HG02759 (cell line): ENCODE measurements around the gene KRTAP8-1.
A peak's percentile ranks its signal among the peaks of the same experiment; 100 is the strongest.

ENCODE experiments used
- ATAC-seq: cut with Tn5 transposase; IDR thresholded peaks from one replicate; pipeline ENCODE4 v1.9.1; 2021; ENCODE audit warnings: mild to moderate bottlenecking, moderate library complexity; ENCODE audit not compliant: unreplicated experiment

KRTAP8-1 gene, protein sequence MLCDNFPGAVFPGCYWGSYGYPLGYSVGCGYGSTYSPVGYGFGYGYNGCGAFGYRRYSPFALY

DNA sequence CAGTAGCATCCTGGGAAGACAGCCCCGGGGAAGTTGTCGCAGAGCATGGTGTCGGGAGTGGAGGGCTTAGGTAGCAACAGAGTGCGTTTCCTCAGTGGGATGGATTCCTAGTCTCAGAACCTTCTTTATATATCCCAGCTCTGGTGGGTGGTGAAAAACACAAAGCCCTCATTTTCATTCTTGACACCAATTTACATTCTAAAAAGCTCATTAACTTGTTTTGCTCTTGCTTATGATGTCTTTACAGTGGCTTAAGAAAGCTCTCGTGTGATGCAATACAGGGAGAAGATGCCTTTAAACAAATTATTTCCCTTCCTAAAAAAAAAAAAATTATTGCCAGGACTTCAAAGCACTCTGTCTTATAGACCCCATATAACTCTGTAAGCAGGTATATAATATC, at the start of gene KRTAP8-1:
Gene KRTAP8-1 (minus strand): TSS at position 101 of the 400 bp plus-strand sequence. CDS start 54 bp downstream, at position 47.
- ATAC-seq = no peak

DNA sequence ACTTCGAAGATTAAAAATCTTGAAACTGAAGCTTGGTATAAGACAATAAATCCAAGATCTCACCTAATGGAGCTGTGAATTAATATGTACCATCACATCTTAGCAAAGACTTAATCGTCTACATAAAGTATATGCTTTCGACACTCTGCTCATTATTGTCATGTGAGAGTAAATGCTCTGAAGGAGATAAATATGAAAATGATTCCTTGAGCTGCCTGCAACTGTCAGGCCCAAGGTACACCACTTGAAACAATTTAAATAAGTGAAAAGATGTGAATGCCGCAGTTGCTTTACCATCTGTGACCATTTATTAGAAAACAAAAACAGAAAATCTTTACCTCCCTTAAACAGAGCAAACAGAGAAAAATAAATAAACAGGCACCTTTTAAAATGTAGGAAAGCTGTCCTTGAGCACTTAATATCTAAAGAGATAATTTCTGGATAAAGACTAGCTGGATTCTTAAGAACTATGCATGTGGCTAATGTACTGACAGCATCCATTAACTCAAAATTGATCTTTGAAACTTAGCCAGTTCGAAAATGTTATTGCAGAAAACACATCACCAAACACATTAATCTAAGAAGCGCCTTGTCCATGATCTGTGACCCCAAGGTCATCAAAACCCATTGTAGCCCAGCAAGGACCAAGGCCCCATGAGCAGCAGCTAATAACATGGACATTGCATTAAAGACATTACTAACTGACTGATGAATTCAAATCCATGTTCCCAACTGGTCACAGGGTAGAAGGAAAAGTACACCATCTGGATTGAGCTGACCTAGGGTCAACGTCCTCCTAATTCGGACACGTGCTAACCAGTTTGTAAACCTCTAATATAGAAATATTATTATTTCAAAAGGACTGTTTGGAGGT, 34.8 kb upstream of the KRTAP8-1 start:
- no peak for ATAC-seq

DNA sequence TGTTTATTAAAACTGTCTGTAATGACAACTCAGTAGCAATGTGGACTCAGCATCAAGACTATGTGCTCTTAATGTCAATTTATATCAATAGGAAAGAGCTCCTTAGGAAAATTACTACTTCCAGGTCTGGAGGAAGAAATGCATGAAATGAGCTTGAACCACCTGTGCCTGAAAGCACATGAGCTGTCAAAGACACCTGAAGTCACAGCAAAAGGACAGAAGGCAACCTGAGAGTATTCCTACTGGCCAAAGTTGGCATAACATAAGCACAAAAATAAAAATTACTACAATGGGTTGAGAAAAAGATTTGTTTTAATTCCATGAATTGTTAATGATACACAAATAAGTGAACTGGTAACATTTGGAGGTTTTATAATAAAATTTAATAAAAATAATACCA, 29.9 kb upstream of the KRTAP8-1 start:
- no peak for ATAC-seq

DNA sequence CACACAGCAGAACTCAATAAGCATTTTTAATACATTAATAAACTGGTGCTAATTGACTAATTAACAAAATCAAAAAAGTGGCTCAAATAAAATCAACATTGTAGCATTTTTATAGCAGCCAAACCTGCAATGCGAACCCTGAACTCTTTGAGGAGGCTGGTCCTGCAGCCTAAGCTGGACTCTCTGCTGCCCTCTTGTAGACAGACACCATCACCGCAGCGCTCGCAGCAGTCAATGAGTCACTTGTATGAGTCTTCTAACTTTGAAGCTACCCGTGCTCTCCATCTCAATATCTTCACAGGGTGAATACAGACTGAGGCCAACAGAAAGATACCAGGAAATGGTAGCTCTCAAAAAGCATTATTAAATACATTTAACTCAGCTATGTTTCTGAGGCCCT, 26.2 kb upstream of the KRTAP8-1 start:
- ATAC-seq = no peak

DNA sequence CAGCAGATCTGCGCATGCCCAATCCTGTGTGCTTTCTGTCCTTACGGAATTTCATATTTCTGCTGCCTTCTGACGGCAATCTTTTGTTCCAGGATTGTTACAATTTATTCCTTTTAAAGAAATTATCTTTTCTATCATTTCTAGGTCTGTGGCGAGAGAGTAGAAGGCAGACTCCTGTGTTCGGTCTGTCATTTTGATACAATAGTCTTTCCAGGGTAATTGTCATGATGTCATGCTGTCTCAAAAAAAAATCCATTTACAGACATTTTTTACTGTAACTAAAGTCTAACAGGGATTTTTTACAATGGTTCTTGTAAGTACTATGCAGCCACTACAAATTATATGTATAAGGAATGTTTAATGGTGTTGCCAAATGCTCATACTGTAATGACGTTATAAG, 25.5 kb upstream of the KRTAP8-1 start:
- ATAC-seq = no peak

DNA sequence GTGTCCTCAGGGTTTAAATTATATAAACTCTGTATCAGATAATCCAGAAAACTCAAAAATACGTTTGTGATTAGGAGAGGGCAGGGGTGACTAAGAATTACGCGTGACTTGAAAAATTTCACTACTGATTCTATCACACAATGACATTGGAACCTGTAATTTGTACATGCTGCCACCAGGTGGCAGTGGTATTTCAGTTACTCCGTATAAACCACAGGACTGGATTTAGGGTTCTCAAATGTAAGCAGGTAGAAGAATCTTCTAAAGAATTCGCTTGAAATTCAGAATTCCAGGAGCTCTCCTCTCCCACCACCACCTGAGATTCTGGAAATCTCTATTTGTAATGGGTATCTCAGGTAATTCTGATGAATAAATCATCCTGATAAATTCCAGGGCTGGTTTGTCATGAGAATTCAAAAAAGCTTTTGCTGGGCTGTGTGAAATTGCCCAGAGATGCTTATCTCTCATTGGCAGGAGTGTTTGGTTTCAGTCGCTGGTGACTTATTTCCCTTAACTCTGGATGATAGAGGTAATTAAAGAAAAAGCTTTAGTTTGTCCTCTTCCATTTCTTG, 18.2 kb upstream of the KRTAP8-1 start:
- peak; percentile 62 for ATAC-seq

DNA sequence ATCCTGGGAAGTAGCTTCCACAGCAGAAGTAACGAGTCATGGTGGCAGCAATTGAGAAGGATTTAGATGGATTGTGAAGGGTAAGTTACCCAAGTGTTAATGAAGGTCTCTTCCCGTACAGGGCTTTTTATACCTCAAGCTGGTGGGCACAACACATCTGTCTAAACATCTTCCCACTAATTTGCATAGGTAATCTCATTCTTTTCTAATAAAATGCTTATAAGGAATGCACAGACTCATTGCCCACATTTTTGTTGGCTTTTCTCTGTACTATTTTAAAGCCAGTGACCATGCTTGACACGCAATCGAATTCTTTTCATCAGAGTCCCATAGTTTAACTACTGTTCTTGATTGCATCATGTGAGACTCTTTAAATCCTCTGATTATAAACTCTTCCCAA, 16.6 kb upstream of the KRTAP8-1 start, which contains the start of gene KRTAP7-1:
Gene KRTAP7-1 (minus strand): TSS at position 101 of the 400 bp plus-strand sequence. CDS start 61 bp downstream, at position 40.
- no peak for ATAC-seq

DNA sequence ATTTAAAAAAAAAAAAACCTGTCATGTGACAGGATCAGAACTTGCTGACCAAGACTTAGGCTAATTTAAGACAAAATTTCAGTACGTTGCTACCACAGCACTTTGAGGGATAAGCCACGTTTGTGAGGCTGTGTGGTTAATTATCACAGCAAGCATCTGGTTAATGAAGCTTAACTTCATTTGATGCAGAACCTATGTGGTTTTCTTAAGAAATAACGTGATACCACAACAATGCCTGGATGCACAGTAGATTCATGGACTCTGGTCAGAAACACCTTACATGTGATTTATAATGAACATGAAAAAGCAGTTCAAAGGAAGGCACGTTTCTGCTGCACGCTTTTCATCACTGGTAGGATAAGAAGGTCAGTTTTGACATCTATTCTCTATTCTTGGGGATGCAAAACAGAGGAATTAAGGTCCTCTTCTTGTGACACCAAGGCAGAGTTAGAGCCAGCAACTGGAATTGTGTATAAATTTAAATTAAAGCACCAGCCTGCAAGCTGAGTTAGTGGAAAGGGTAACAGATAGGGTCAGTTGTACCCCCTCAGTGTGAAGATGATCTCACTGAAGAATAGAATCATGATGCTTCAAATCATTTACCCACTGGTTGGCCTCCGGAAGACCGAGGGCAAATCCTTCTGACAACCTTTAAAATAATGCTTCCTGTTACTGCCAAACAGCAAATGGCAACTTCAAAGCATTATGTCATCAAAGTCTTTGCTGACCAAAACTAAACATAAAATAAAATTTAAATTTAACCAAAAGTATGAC, 6.0 kb upstream of the KRTAP8-1 start:
- ATAC-seq = no peak

DNA sequence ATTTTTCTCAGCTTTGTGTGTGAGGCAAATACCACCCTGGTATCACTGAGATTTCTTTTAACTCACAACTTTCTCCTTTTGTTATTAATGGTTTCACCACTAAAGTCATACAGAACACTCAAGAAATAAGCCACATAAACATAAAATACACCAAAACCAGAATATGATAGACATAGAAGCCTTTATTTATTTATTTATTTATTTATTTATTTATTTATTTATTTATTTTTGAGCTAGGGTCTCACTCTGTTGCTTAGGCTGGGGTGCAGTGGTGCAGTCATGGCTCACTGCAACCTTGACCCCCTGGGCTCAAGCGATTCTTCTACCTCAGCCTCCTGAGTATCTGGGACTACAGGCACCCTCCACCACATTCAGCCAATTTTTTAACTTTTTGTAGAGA, 12.5 kb downstream of the KRTAP8-1 start:
- ATAC-seq = no peak

DNA sequence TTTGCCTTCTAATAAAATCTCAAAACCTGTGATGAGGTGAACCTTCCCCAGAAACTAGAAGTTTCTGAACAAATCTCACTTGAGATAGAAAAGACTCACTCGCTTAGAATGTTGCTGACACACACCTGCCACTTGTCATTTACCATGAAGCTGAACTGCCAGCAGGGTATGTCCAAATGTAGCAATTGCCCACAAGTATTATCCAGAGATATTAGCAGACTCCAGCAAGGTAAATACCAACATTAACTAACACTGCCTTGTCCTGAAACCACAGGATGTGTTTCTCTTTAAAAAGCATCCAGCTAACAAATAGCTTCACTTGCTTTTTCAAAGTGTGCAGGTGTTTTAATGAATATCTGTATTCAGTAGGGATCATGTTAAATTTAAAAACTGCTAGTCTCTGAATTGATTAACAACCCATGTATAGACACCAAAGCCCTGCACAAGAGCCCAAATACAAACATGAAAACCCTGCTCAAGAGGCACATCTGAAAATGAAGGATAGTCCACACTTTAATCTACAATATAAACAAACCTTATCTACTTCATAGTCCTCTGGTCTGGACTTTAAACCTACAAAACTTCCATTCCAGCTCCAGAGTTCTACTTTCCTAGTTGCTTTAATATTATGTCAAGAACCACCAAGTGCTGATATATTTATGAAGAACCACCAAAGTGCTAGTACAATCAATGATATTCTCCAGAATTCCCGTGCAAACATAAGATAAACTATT, 19.3 kb downstream of the KRTAP8-1 start:
- ATAC-seq = no peak

DNA sequence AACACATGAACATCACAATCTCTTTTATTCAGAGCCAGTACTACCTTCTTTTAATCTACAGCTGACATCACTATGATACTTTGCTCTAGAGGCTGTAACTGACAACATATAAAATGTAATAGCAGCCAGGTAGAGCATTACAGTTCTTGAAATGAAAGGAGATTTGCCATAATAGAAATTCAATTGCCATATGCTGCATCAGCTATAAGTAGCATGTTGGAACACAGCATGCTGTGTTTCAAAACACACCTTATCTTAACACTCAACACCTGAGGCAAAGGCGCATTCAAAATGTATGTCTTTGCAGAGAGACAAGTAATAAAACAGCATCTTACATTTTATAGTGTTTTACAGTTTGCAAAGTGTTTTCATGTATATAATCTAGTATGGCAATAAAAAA, 33.8 kb downstream of the KRTAP8-1 start:
- no peak for ATAC-seq

DNA sequence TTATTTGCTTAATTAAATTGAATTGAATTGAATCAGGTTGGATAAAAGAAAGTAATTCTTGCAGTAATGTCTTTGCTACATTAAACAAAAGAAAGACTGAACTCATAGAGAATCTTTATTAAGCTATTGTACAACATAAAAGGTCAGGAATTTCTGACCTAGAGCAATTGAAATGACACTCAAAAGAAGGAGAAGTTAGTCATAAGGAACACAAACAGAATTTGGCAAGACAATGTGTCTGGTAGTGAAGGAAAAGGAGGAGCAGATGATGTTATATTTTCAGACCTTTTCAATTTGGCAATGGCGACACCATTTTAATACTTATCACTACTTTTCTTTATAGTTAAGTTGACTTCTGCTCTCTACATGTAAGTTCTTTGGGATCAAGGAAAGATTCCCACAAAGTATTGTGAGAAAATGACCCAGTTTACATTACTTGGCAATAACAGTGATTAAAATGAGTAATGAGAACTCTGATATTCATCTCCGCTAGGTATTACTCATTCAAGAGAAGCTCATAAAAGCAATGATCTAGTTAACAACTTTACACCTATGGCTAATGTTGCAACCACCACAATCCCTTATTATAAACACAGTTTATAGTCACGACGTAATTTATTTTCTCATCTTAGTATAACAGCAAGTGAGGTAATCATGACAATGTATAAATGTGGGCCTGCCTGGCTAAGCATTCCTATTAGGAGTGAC, 43.2 kb downstream of the KRTAP8-1 start:
- ATAC-seq = no peak
